ENCODE data around the gene RSPO4.

DNA sequence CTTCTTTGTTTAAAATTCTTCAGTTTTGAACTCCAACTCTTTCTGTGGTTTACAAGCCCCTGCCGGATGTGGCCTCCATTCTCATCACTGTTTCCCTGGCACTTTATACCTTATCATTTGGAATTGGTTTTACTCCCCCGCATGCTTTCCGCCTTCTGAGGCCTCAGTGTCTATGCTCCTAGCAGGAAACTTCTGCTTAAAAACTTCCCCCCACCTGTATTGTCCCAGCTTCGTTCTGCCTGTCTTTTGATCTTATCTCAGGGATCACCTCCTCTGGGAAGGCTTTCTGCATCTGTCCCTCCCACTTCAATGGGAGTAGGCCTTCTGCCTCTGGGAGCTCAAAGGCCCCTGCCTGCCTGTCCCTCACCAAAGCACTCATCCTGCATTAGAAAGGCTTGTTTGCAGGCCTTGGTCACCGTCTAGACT, 82.6 kb downstream of the RSPO4 start:
- TF ChIP-seq, protein P1, sequence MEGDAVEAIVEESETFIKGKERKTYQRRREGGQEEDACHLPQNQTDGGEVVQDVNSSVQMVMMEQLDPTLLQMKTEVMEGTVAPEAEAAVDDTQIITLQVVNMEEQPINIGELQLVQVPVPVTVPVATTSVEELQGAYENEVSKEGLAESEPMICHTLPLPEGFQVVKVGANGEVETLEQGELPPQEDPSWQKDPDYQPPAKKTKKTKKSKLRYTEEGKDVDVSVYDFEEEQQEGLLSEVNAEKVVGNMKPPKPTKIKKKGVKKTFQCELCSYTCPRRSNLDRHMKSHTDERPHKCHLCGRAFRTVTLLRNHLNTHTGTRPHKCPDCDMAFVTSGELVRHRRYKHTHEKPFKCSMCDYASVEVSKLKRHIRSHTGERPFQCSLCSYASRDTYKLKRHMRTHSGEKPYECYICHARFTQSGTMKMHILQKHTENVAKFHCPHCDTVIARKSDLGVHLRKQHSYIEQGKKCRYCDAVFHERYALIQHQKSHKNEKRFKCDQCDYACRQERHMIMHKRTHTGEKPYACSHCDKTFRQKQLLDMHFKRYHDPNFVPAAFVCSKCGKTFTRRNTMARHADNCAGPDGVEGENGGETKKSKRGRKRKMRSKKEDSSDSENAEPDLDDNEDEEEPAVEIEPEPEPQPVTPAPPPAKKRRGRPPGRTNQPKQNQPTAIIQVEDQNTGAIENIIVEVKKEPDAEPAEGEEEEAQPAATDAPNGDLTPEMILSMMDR (IDR thresholded peaks at IDR 0.05) = no peak
- no peak for TF ChIP-seq POLR2A (IDR thresholded peaks at IDR 0.05)

Measured in stomach (tissue), 4 donors.